KMS-11 (cell line): Measurements from ENCODE around the gene RAD51B.

Experiments used
- H2AFZ ChIP-seq: fragments of 200-600 bp; sonication (generic); 2 replicates; pipeline ENCODE4 v1.6.1; 2016; ENCODE audit warnings: antibody characterized with exemption, mixed run types, low read depth
- H3K27ac ChIP-seq: fragments of 200-600 bp; sonication (generic); 2 replicates; pipeline ENCODE4 v1.6.1; 2016; ENCODE audit warnings: mild to moderate bottlenecking, mixed run types
- H3K27me3 ChIP-seq: fragments of 200-600 bp; sonication (generic); 2 replicates; pipeline ENCODE4 v1.6.1; 2017; ENCODE audit warnings: mild to moderate bottlenecking, low read depth, mixed run types, moderate library complexity; ENCODE audit not compliant: insufficient read depth
- H3K36me3 ChIP-seq: fragments of 200-600 bp; sonication (generic); 2 replicates; pipeline ENCODE4 v1.6.1; 2017; ENCODE audit warnings: mild to moderate bottlenecking, mixed run types; ENCODE audit not compliant: insufficient read depth
- H3K4me1 ChIP-seq: fragments of 200-600 bp; sonication (generic); 2 replicates; pipeline ENCODE4 v1.6.1; 2016; ENCODE audit warnings: mild to moderate bottlenecking, low read depth, mixed run types; ENCODE audit not compliant: poor library complexity, severe bottlenecking
- H3K4me2 ChIP-seq: fragments of 200-600 bp; sonication (generic); 2 replicates; pipeline ENCODE4 v1.7.0; 2016; ENCODE audit warnings: mild to moderate bottlenecking, mixed run types
- H3K4me3 ChIP-seq: fragments of 200-600 bp; sonication (generic); IDR thresholded peaks from 2 replicates; pipeline ENCODE4 v1.6.1; 2017; ENCODE audit warnings: low read depth, low read length, mixed read lengths; ENCODE audit not compliant: insufficient read depth
- H3K79me2 ChIP-seq: fragments of 200-600 bp; sonication (generic); 2 replicates; pipeline ENCODE4 v1.6.1; 2016; ENCODE audit warnings: low read depth, mixed run types; ENCODE audit not compliant: insufficient read depth
- H3K9ac ChIP-seq: fragments of 200-600 bp; sonication (generic); 2 replicates; pipeline ENCODE4 v1.6.1; 2016; ENCODE audit warnings: mild to moderate bottlenecking, mixed run types
- H4K20me1 ChIP-seq: fragments of 200-600 bp; sonication (generic); 2 replicates; pipeline ENCODE4 v1.6.1; 2016; ENCODE audit warnings: mild to moderate bottlenecking, mixed run types; ENCODE audit not compliant: insufficient read depth
- CTCF ChIP-seq: fragments of 200-600 bp; sonication (generic); conservative IDR thresholded peaks from 2 replicates; pipeline ENCODE4 v1.6.1; 2017; ENCODE audit warnings: low read depth, mild to moderate bottlenecking, antibody characterized with exemption, low read length, moderate library complexity, mixed read lengths

RAD51B gene

GRCh38 chr14:68244262-68244980, 424.8 kb downstream of the RAD51B start:
- peaks cover 43% of the 10 kb centered on the region for H3K4me1 ChIP-seq
- no peaks in the 10 kb centered on the region for H3K36me3 ChIP-seq
- no peak overlapping the region for H3K9ac ChIP-seq
- H3K27me3 ChIP-seq = no peaks in the 10 kb centered on the region
- H4K20me1 ChIP-seq = no peaks in the 10 kb centered on the region
- H3K4me2 ChIP-seq = no peak overlapping the region
- H3K27ac ChIP-seq = no peak overlapping the region
- no peak overlapping the region for H2AFZ ChIP-seq
- H3K79me2 ChIP-seq = no peaks in the 10 kb centered on the region
- no peak for TF ChIP-seq CTCF
- H3K4me3 ChIP-seq = no peak overlapping the region

GRCh38 chr14:68245146-68246073, 425.8 kb downstream of the RAD51B start:
- no peak overlapping the region for H3K9ac ChIP-seq
- H4K20me1 ChIP-seq = no peaks in the 10 kb centered on the region
- H3K4me2 ChIP-seq = no peak overlapping the region
- no peak overlapping the region for H3K4me3 ChIP-seq
- no peak overlapping the region for H2AFZ ChIP-seq
- peaks cover 42% of the 10 kb centered on the region for H3K4me1 ChIP-seq
- no peak for TF ChIP-seq CTCF
- H3K27me3 ChIP-seq = no peaks in the 10 kb centered on the region
- H3K27ac ChIP-seq = no peak overlapping the region
- H3K79me2 ChIP-seq = no peaks in the 10 kb centered on the region
- no peaks in the 10 kb centered on the region for H3K36me3 ChIP-seq

DNA sequence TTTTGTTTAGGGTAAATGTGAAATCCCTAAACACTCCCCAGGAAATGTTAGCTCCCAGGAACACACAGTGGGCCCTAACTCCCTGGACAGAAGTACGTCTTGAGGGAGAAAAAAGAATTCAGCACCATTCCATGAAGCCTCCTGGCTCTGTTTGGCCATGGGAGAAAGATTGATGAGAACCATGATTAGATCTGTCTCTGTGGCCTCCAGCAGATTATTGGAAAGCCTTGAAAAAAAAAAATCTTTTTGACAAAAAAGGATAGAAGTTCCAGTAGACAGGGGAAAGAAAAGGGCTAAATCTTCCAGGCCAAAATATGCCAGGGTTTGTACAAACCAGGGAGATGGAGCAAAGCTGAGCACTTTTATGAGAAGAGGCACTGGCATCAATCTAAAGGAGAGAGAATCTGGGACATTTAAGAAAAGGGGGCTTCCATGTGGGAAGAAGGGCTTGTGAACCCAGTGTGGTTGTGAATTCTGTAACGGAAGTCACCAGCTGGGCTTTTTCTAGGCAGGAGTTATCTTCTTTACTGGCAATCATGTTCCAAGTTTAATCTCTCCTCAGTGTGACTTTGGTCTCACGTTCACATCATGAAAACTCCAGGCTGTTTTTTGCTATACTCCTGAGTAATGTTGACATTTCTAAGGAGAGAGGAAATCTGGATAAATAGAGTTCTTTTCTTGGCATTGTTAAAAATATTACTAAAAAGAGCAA, 426.7 kb downstream of the RAD51B start:
- Histone ChIP-seq H3K4me1 (peaks cover 49% of the 10 kb centered on the region), H3K27ac (no peak overlapping the region), H3K36me3 (no peaks in the 10 kb centered on the region), H4K20me1 (no peaks in the 10 kb centered on the region), H3K4me3 (no peak overlapping the region), H3K4me2 (no peak overlapping the region), H3K27me3 (no peaks in the 10 kb centered on the region), H2AFZ (no peak overlapping the region), H3K9ac (no peak overlapping the region), H3K79me2 (no peaks in the 10 kb centered on the region)
- no peak for TF ChIP-seq CTCF

DNA sequence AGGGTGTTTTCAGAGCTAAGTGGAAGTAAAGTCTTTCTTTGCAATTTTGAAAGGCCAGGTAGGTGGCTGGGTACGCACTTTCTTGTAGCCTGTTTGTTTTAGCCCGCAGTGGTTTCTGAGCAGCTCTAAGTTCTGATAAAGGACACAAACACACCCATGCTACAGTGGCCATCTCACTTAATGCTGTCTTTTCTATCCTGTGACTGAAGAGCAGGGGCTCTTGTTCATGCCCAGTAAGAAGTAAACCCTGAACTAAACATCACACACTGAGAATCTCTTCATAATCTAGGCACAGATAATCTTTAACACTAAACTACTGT, 427.2 kb downstream of the RAD51B start:
- no peak overlapping the region for H3K4me3 ChIP-seq
- H3K27ac ChIP-seq = no peak overlapping the region
- peaks cover 54% of the 10 kb centered on the region for H3K4me1 ChIP-seq
- no peak overlapping the region for H3K4me2 ChIP-seq
- TF ChIP-seq CTCF = no peak
- H3K79me2 ChIP-seq = no peaks in the 10 kb centered on the region
- no peaks in the 10 kb centered on the region for H3K27me3 ChIP-seq
- H3K9ac ChIP-seq = no peak overlapping the region
- H3K36me3 ChIP-seq = no peaks in the 10 kb centered on the region
- no peak overlapping the region for H2AFZ ChIP-seq
- no peaks in the 10 kb centered on the region for H4K20me1 ChIP-seq
